ENCODE data around the gene R3HDM4.
"Not testable (repeated sequence)": the region's sequence is repeated elsewhere in the genome, so short reads cannot be mapped to it uniquely, and the experiment has no call there.

The R3HDM4 gene

DNA sequence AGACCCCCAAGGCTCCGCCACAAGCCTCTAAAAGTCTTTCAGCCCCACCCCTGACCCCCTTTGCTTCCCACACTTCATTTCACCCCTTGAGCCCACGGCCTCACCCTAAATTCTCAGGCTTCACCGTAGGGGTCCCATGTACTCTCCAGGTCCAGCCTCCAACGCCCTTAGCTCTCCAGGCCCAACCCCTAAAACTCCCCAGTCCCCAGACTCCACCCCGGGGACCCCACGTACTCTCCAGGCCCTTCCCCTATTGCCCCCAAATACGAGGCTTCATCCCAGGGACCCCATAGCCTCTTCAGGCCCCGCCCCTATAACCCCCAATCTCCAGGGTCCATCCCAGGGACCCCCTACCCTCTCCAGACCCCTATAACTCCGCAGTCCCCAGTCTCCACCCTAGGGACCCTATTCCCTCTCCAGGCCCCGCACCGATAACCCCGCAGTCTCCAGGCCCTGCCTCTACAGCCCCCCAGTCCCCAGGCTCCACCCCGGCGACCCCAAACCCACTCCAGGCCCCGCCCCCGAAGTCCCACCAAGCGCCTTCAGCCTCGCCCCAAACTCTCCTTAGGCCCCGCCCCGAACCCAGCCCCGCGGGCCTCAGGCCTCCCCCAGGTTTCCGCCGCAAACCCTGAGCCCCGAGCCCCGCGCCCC is 20.7 kb downstream of the R3HDM4 start:
- DNase-seq (ENCODE audit: extremely low read depth, low read depth), result no peak
- TF ChIP-seq, protein P1, sequence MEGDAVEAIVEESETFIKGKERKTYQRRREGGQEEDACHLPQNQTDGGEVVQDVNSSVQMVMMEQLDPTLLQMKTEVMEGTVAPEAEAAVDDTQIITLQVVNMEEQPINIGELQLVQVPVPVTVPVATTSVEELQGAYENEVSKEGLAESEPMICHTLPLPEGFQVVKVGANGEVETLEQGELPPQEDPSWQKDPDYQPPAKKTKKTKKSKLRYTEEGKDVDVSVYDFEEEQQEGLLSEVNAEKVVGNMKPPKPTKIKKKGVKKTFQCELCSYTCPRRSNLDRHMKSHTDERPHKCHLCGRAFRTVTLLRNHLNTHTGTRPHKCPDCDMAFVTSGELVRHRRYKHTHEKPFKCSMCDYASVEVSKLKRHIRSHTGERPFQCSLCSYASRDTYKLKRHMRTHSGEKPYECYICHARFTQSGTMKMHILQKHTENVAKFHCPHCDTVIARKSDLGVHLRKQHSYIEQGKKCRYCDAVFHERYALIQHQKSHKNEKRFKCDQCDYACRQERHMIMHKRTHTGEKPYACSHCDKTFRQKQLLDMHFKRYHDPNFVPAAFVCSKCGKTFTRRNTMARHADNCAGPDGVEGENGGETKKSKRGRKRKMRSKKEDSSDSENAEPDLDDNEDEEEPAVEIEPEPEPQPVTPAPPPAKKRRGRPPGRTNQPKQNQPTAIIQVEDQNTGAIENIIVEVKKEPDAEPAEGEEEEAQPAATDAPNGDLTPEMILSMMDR (IDR thresholded peaks at IDR 0.05; ENCODE audit: low read depth, low read length), result no peak

- DNase-seq (ENCODE audit: extremely low read depth, low read depth), result not testable (repeated sequence)
Observed at GRCh38 chr19:891421-892200, 21.4 kb downstream of the R3HDM4 start.

GRCh38 chr19:890831-891230 is 22.2 kb downstream of the R3HDM4 start:
- TF ChIP-seq, protein P1 (IDR thresholded peaks at IDR 0.05; ENCODE audit: low read depth, low read length), result no peak
- no peak for DNase-seq (ENCODE audit: extremely low read depth, low read depth)

GRCh38 chr19:889662-890295 is 23.2 kb downstream of the R3HDM4 start:
- no peak for DNase-seq (ENCODE audit: extremely low read depth, low read depth)
- TF ChIP-seq, protein P1 (IDR thresholded peaks at IDR 0.05; ENCODE audit: low read depth, low read length), result no peak

- TF ChIP-seq, protein P1 (IDR thresholded peaks at IDR 0.05; ENCODE audit: low read depth, low read length), result no peak
- DNase-seq (ENCODE audit: extremely low read depth, low read depth), result no peak
Observed at GRCh38 chr19:888581-889385, 24.2 kb downstream of the R3HDM4 start.

DNA sequence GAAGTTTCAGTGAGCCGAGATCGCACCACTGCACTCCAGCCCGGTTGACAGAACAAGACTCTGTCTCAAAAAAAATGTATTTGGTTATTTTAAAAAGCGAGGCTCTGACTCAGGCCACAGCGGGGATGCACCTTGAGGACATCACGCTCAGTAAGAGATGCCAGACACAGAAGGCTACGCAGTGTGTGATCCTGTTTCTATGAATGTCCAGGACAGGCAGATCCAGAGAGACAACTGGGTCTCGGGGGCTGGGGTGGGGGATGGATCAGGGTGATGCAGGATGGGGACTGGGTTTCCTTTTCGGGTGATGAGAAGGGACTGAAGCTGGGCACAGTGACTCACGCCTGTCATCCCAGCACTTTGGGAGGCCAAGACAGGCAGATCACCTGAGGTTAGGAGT is 25.4 kb downstream of the R3HDM4 start:
- DNase-seq (ENCODE audit: extremely low read depth, low read depth), result no peak

GRCh38 chr19:887072-887471 is 25.9 kb downstream of the R3HDM4 start:
- TF ChIP-seq, protein P1 (IDR thresholded peaks at IDR 0.05; ENCODE audit: low read depth, low read length), result no peak
- peak; percentile 44 for DNase-seq (ENCODE audit: extremely low read depth, low read depth)

More for the DNA sequence above, 25.4 kb downstream of the R3HDM4 start:
- TF ChIP-seq, protein P1 (IDR thresholded peaks at IDR 0.05; ENCODE audit: low read depth, low read length), result no peak
